ENCODE measurements around the gene TESPA1. TPM values are rescaled to one million over a fixed set of nuclear protein-coding genes. Genes with fewer than 3 reads are reported as not detected.

TESPA1 gene
- total RNA-seq, 1 experiment from 2014 or later, result not detected

- ChIA-PET CTCF (no interaction called here), POLR2A (ENCODE audit: unreplicated experiment) (no interaction called here)
- BruUV-seq (replicated peaks), result no TSS peak
These were observed 6.7 kb downstream of the TESPA1 start for GRCh38 chr12:54977857-54978256.

GRCh38 chr12:54977155-54977554 is 7.4 kb downstream of the TESPA1 start:
- BruUV-seq (replicated peaks), result no TSS peak
- intact Hi-C loops (cut with micrococcal nuclease), result no loop called here
- ATAC-seq (no peak), DNase-seq (peak; percentile 24)
- Histone ChIP-seq H3K9me2 (replicated peaks; ENCODE audit: low read length) (no peaks in the 10 kb centered on the region), H4K20me1 (ENCODE audit: low read length) (no peaks in the 10 kb centered on the region), H3K9ac (ENCODE audit: low read length) (no peak overlapping the region), H2AFZ (ENCODE audit: low read length) (no peak overlapping the region), H3K79me2 (ENCODE audit: low read length) (no peaks in the 10 kb centered on the region), H3K27ac (ENCODE audit: low read length) (no peak overlapping the region), H3K36me3 (ENCODE audit: low read depth, low read length) (no peaks in the 10 kb centered on the region), H3K4me3 (ENCODE audit: low read length) (no peak overlapping the region), H3K4me1 (ENCODE audit: insufficient read depth, low read length) (no peaks in the 10 kb centered on the region), H3F3A (ENCODE audit: low read length, unreplicated experiment) (no peaks in the 10 kb centered on the region), H3K27me3 (ENCODE audit: low read length) (peaks cover 94% of the 10 kb centered on the region), H3K9me3 (ENCODE audit: low read length) (no peaks in the 10 kb centered on the region), H3K4me2 (ENCODE audit: low read length) (no peak overlapping the region)
- TF ChIP-seq CTCF (conservative IDR thresholded peaks at IDR 0.05; ENCODE audit: low read depth, low read length), result no peak
- no peak for TF ChIP-seq EZH2phosphoT487 (IDR thresholded peaks at IDR 0.05; ENCODE audit: borderline replicate concordance, low read length)
- TF ChIP-seq EZH2 (IDR thresholded peaks at IDR 0.05; ENCODE audit: low read length, unreplicated experiment), result no peak
- POLR2A ChIA-PET (ENCODE audit: unreplicated experiment), result no interaction called here
- CTCF ChIA-PET, result no interaction called here

More at GRCh38 chr12:54977857-54978256, 6.7 kb downstream of the TESPA1 start:
- H3K9me3 ChIP-seq (ENCODE audit: low read length), result no peaks in the 10 kb centered on the region
- TF ChIP-seq CTCF (conservative IDR thresholded peaks at IDR 0.05; ENCODE audit: low read depth, low read length) (no peak), EZH2 (IDR thresholded peaks at IDR 0.05; ENCODE audit: low read length, unreplicated experiment) (no peak), EZH2phosphoT487 (IDR thresholded peaks at IDR 0.05; ENCODE audit: borderline replicate concordance, low read length) (no peak)
- peaks cover 94% of the 10 kb centered on the region for H3K27me3 ChIP-seq (ENCODE audit: low read length)
- no peak overlapping the region for H2AFZ ChIP-seq (ENCODE audit: low read length)
- H3K4me3 ChIP-seq (ENCODE audit: low read length), result no peak overlapping the region
- H3K9me2 ChIP-seq (replicated peaks; ENCODE audit: low read length), result no peaks in the 10 kb centered on the region
- no peaks in the 10 kb centered on the region for H3K79me2 ChIP-seq (ENCODE audit: low read length)
- H3F3A ChIP-seq (ENCODE audit: low read length, unreplicated experiment), result no peaks in the 10 kb centered on the region
- intact Hi-C loops (cut with micrococcal nuclease), result no loop called here
- no peak overlapping the region for H3K9ac ChIP-seq (ENCODE audit: low read length)
- H4K20me1 ChIP-seq (ENCODE audit: low read length), result no peaks in the 10 kb centered on the region
- H3K27ac ChIP-seq (ENCODE audit: low read length), result no peak overlapping the region
- ATAC-seq, result no peak
- H3K4me1 ChIP-seq (ENCODE audit: insufficient read depth, low read length), result no peaks in the 10 kb centered on the region
- H3K4me2 ChIP-seq (ENCODE audit: low read length), result no peak overlapping the region
- no peaks in the 10 kb centered on the region for H3K36me3 ChIP-seq (ENCODE audit: low read depth, low read length)
- no peak for DNase-seq

- no peak overlapping the region for H3K27ac ChIP-seq (ENCODE audit: low read length)
- no peaks in the 10 kb centered on the region for H3K9me2 ChIP-seq (replicated peaks; ENCODE audit: low read length)
- H3K4me3 ChIP-seq (ENCODE audit: low read length), result no peak overlapping the region
- H3K9ac ChIP-seq (ENCODE audit: low read length), result no peak overlapping the region
- ATAC-seq, result no peak
- BruUV-seq (replicated peaks), result no TSS peak
- ChIA-PET POLR2A (ENCODE audit: unreplicated experiment) (no interaction called here), CTCF (no interaction called here)
- TF ChIP-seq EZH2phosphoT487 (IDR thresholded peaks at IDR 0.05; ENCODE audit: borderline replicate concordance, low read length) (no peak), EZH2 (IDR thresholded peaks at IDR 0.05; ENCODE audit: low read length, unreplicated experiment) (no peak), CTCF (conservative IDR thresholded peaks at IDR 0.05; ENCODE audit: low read depth, low read length) (no peak)
- H3K27me3 ChIP-seq (ENCODE audit: low read length), result peaks cover 95% of the 10 kb centered on the region
- no peak overlapping the region for H2AFZ ChIP-seq (ENCODE audit: low read length)
- H3F3A ChIP-seq (ENCODE audit: low read length, unreplicated experiment), result no peaks in the 10 kb centered on the region
- no peak for DNase-seq
- intact Hi-C loops (cut with micrococcal nuclease), result no loop called here
- H3K4me2 ChIP-seq (ENCODE audit: low read length), result no peak overlapping the region
- no peaks in the 10 kb centered on the region for H3K36me3 ChIP-seq (ENCODE audit: low read depth, low read length)
- no peaks in the 10 kb centered on the region for H4K20me1 ChIP-seq (ENCODE audit: low read length)
- H3K4me1 ChIP-seq (ENCODE audit: insufficient read depth, low read length), result no peaks in the 10 kb centered on the region
- no peaks in the 10 kb centered on the region for H3K79me2 ChIP-seq (ENCODE audit: low read length)
- no peaks in the 10 kb centered on the region for H3K9me3 ChIP-seq (ENCODE audit: low read length)
These were observed 8.7 kb downstream of the TESPA1 start for GRCh38 chr12:54975875-54976274.
